Heart left ventricle (tissue), 16 donors: ENCODE measurements around the gene CDH26. TPM values are rescaled to one million over a fixed set of nuclear protein-coding genes. Genes with fewer than 3 reads are reported as not detected.

ENCODE experiments used
- ATAC-seq, 4 donors: fragments of 200-7000 bp; cut with Tn5 transposase; one replicate each; pipeline ENCODE4 v1.9.1; 2020 to 2022; ENCODE audit warnings: moderate library complexity in 4 of 4, mild to moderate bottlenecking in 3 of 4, moderate number of reproducible peaks in 1 of 4
- DNase-seq, 5 donors: peaks; one replicate each; pipeline ENCODE4 v3.0.0-alpha.2; 2020
- H3K27ac ChIP-seq, 12 donors: fragments of 200-600 bp; sonication (generic) in 4 of 12; one replicate each; pipeline versions ENCODE4 v1.5.0 to v1.8.0; 2016 to 2022; ENCODE audit warnings: mild to moderate bottlenecking in 2 of 12
- H3K27me3 ChIP-seq, 9 donors: fragments of 200-600 bp; sonication (generic) in 2 of 9; one replicate each; pipeline versions ENCODE4 v1.5.1 to v1.8.0; 2016 to 2022; ENCODE audit warnings: mild to moderate bottlenecking in 3 of 9
- H3K36me3 ChIP-seq, 9 donors: fragments of 200-600 bp; sonication (generic) in 2 of 9; one replicate each; pipeline versions ENCODE4 v1.5.0 to v1.8.0; 2018 to 2022; ENCODE audit warnings: mild to moderate bottlenecking in 2 of 9
- H3K4me1 ChIP-seq, 12 donors: fragments of 200-600 bp; sonication (generic) in 4 of 12; one replicate each; pipeline versions ENCODE4 v1.5.0 to v1.8.0; 2016 to 2022; ENCODE audit warnings: mild to moderate bottlenecking in 3 of 12
- H3K4me3 ChIP-seq, 12 donors: fragments of 200-600 bp; sonication (generic) in 4 of 12; one replicate each; pipeline versions ENCODE4 v1.5.0 to v1.8.0; 2017 to 2022; ENCODE audit warnings: mild to moderate bottlenecking in 9 of 12, moderate library complexity in 4 of 12
- H3K9me3 ChIP-seq, 12 donors: fragments of 200-600 bp; sonication (generic) in 4 of 12; one replicate each; pipeline versions ENCODE4 v1.5.0 to v1.8.0; 2016 to 2022; ENCODE audit warnings: mild to moderate bottlenecking in 1 of 12
- CTCF ChIP-seq, 12 donors: fragments of 200-600 bp; sonication (generic) in 4 of 12; IDR thresholded peaks; one replicate each; pipeline versions ENCODE4 v1.5.0 to v1.8.0; 2018 to 2022; ENCODE audit warnings: antibody characterized with exemption in 12 of 12, mild to moderate bottlenecking in 5 of 12
- POLR2A ChIP-seq, 2 donors: fragments of 450-650 bp; IDR thresholded peaks; one replicate each; pipeline ENCODE4 v1.6.1; 2017; ENCODE audit warnings: antibody characterized with exemption in 2 of 2, mild to moderate bottlenecking in 2 of 2, moderate library complexity in 2 of 2
- WGBS, 4 donors: extraction: QIAGEN DNeasy Blood & Tissue Kit in 2 of 4; methylation state at CpG; one replicate each; pipeline versions ENCODE4 v1.1.5 to v1.1.7; 2013 to 2018; 5-methylcytosine and 5-hydroxymethylcytosine counted together
- intact Hi-C, 10 donors: fragments of 100-400 bp; cut with DNase I; formaldehyde crosslinking; loops; one replicate each; pipeline versions ENCODE4 v1.11.1 to v1.14.2; 2022
- polyA plus RNA-seq, 2 donors: library from polyadenylated mRNA; stranded (reverse); fragments of 200-250 nt; gene quantifications; one replicate each; pipeline ENCODE4 v1.2.3, GENCODE V29; 2013
- total RNA-seq, 9 donors: library from RNA; depleted of rRNA in 2 of 9; stranded (reverse); fragments of >200 nt in 2 of 9; fragmentation: NEBNext Ultra II Directional in 3 of 9; extraction: Animal tissue kit (Norgen Biotek cat#: 25700) in 3 of 9; gene quantifications; one replicate each; pipeline versions ENCODE4 v1.1.0 to v1.2.4, GENCODE V29; 2016 to 2023
- donor health status: ischemic (EF 13 %, LVEDD 7.1; RV severe dilation, severe dysfunction).
- donor health status: healthy with polysubstance abuse.
- donor health status: DM: no; HTN: yes; CAD: no.
- donor health status: DM: no; HTN: no; CAD: no.
- donor health status: ischemic (EF 25% LVEDD 6.9; RV normal size, moderate dysfunction).
- donor health status: ischemic (EF 25% LVEDD 5.7; RV mildly dilated, moderate dysfunction).
- donor health status: healthy.
- donor health status: DM: yes; HTN: yes; CAD: no.
- donor health status: ischemic (EF 35%, LVEDD 5.7; RV mildly dilated, moderate dysfunction).
- donor health status: nonischemic (EF 11% LVEDD 7.7; RV severe dilation, severe dysfunction).
- donor health status: DM: yes; HTN: yes; CAD: no.
- donor health status: PGD.
- donor health status: ischemic (EF 29% LVEDD 5.4; RV normal size, mild dysfunction).
- donor health status: nonischemic (EF 23%, LVEDD 6.1; RV moderate dilation, normal function).

CDH26 gene
- total and polyA plus RNA-seq, 11 donors: 0.30 to 2.0 (median 0.98) TPM

GRCh38 chr20:60009826-60010616, 51.8 kb downstream of the CDH26 start:
- H3K27me3 ChIP-seq: no peaks in the 10 kb centered on the region
- H3K27ac ChIP-seq: no peak overlapping the region
- ATAC-seq (no peak), DNase-seq (no peak)
- TF ChIP-seq CTCF (IDR thresholded peaks at IDR 0.05): peak in 2 of 12 donors; percentile 11 to 17
- TF ChIP-seq POLR2A (IDR thresholded peaks at IDR 0.05): no peak
- no peaks in the 10 kb centered on the region for H3K9me3 ChIP-seq
- H3K4me3 ChIP-seq: no peak overlapping the region
- no peaks in the 10 kb centered on the region for H3K36me3 ChIP-seq
- intact Hi-C loops: no loop called here
- WGBS, 4 donors: 85 to 90% (median 87%) methylated on average over 11 to 14 of the region's 14 CpGs
- peaks cover 0 to 19% (median 7%) of the 10 kb centered on the region in 12 donors for H3K4me1 ChIP-seq

DNA sequence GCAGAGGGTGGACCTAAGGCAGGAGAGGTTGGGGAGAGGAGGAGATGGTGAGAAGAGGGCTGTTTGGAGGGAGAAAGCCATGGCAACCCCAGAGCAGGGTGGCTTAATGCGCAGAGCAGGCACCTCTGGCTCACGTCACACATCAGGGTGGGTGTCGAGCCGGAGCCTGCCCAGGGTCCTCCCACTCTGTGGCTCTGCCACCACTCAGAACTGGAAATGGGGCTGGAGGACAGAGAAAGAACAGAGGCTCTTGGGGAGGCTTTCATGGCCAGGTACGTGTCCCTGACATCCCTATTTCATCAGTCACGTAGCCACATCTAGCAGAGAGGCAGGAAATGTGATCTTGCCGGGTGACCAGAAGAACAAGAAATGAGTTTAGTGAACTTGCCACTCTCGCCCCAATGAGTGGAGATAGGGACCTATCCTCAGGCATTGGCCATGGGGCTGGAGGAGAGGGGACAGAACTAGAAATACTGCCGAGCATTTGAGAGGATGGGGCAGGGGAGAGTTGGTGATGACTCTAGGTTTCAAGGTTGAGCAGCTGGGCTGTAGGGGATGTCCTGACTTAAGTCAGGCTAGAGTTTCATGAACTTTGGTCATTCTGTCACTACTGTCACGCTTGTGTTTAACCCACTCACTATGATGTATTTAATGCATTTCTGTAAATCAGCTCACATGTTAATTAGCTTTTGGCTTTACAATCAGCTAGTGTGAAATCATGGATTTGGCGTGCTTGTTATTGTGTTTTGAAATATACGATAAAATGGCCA, 52.7 kb downstream of the CDH26 start:
- H3K36me3 ChIP-seq: no peaks in the 10 kb centered on the region
- H3K27ac ChIP-seq: no peak overlapping the region
- H3K27me3 ChIP-seq: no peaks in the 10 kb centered on the region
- DNase-seq (no peak), ATAC-seq (no peak)
- TF ChIP-seq POLR2A (IDR thresholded peaks at IDR 0.05) (no peak), CTCF (IDR thresholded peaks at IDR 0.05) (no peak)
- peaks cover 0 to 19% (median 7%) of the 10 kb centered on the region in 12 donors for H3K4me1 ChIP-seq
- intact Hi-C loops: no loop called here
- H3K9me3 ChIP-seq: peaks cover 0 to 7% (median 0%) of the 10 kb centered on the region in 12 donors
- no peak overlapping the region for H3K4me3 ChIP-seq
- WGBS, 4 donors: 88 to 94% (median 90%) methylated on average over 12 of the region's 12 CpGs

- no peak for ATAC-seq
- H3K27ac ChIP-seq: no peak overlapping the region
- DNase-seq: no peak
- H3K27me3 ChIP-seq: no peaks in the 10 kb centered on the region
- H3K4me3 ChIP-seq: no peak overlapping the region
- no peaks in the 10 kb centered on the region for H3K36me3 ChIP-seq
- intact Hi-C loops: no loop called here
- peaks cover 0 to 19% (median 7%) of the 10 kb centered on the region in 12 donors for H3K4me1 ChIP-seq
- peaks cover 0 to 14% (median 0%) of the 10 kb centered on the region in 12 donors for H3K9me3 ChIP-seq
- TF ChIP-seq POLR2A (IDR thresholded peaks at IDR 0.05): no peak
- no peak for TF ChIP-seq CTCF (IDR thresholded peaks at IDR 0.05)
- 76 to 83% (median 77%) methylated on average over 17 of the region's 17 CpGs for WGBS, 4 donors
Observed at GRCh38 chr20:60011512-60012507, 53.6 kb downstream of the CDH26 start.
